HG02623 (cell line): ENCODE data around the gene CHCHD2.
"Not testable (repeated sequence)": the region's sequence is repeated elsewhere in the genome, so short reads cannot be mapped to it uniquely, and the experiment has no call there.

Experiments
- ATAC-seq: cut with Tn5 transposase; IDR thresholded peaks from one replicate; pipeline ENCODE4 v1.9.1; 2021; ENCODE audit warnings: moderate library complexity; ENCODE audit not compliant: unreplicated experiment

CHCHD2 gene

DNA sequence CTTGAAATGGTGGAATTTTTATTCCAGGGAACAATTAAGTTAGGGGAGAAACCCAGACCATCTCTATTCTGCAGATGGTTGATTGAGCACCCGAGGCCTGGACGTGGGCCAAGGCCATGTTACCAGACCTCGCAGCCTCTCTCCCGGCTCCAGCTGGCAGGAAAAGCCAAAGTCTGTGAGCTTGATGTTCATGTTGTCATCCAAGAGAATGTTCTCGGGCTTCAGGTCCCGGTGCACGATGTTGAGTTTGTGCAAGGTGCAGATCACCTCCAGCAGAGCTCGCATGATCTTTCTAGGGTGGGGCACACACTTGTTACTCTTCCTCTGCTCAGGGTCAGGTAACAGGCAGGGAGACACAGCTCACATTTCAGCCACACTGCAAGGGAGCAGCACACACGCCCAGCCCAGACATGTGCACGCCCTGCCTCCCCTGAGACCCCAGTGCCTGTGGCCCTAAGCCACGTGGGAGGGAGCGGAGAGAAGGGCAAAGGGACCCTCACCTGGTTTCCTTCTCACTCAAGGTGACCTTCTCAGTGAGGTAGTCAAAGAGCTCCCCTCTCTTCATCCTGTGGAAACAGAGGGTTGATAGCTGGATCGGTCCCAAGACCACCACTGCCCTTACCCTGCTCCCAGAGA, 23.0 kb downstream of the CHCHD2 start:
- no peak for ATAC-seq

DNA sequence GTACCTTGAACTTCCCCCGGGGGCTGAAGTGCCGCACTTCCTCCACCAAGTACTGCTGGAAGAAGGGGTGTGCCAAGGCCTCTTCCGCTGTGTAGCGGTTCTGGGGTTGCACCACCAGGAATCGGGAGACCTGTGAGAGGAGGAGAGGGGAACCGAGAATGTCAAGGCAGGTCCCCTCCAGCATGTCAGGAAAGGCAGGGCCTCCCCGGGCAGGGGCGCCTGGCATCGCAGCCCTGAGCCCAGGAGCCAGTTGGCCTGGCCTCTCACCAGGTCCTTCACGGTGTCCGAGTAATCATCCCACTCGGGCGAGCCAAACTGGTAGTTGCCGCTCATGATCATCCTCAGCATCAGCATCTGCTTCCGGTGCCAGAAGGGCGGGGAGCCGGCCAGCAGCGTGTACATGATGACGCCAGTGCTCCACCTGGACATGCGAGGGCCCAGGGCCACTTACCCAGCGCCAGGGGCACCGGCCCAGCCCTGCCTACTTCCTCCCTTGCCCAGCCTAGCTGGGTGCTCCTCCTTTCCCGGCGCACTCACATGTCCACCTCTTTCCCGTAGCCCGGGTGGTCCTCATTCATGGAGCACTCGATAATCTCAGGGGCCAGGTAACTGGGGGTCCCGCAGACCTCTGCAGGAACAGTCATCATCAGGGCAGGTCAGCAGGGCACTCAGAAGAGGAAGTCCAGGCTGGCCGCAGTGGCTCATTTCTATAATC, 24.5 kb downstream of the CHCHD2 start:
- ATAC-seq: no peak

DNA sequence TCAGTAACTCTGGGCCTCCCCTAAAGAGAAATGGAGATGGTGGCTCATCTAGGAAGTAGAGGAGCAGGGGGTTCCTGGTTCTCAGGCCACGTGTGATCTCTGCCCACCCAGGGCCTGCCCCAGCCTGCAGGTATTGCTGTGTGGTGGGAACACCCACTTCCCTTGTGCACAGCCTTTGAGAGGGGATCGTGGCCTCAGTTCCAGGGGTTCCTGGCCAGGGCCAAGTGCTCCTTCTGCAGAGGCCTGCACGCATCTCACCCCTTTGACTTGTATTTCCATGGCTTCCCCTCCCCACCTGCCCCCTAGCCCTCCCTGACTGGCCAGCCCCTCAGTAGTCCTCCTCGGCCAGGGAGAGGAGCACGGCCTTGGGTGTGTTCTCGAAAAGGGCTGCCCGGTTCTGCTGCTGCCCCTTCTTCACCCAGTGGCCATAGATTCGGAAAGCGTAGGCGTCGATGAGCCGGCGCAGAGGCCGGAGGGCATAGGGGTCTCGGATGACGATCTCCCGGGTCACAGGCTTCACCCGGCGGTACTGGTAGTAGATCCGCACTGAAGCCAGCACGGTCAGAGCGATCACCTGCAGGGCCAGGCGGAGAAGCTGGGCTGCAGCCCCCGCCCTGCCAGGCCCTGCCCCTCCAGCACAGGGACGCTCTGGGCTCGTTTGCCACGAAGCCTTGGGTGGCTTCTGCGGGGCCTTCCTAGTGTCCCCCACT, 25.4 kb downstream of the CHCHD2 start:
- not testable (repeated sequence) for ATAC-seq

DNA sequence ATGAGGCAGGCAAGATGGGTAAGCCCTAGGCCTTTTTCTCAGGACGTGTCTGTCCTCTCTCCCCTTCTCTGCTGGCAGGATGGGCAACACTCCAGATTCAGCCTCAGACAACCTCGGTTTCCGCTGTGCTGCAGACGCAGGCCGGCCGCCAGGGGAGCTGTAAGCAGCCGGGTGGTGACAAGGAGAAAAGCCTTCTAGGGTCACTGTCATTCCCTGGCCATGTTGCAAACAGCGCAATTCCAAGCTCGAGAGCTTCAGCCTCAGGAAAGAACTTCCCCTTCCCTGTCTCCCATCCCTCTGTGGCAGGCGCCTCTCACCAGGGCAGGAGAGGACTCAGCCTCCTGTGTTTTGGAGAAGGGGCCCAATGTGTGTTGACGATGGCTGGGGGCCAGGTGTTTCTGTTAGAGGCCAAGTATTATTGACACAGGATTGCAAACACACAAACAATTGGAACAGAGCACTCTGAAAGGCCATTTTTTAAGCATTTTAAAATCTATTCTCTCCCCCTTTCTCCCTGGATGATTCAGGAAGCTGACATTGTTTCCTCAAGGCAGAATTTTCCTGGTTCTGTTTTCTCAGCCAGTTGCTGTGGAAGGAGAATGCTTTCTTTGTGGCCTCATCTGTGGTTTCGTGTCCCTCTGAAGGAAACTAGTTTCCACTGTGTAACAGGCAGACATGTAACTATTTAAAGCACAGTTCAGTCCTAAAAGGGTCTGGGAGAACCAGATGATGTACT, 26.7 kb downstream of the CHCHD2 start:
- no peak for ATAC-seq

DNA sequence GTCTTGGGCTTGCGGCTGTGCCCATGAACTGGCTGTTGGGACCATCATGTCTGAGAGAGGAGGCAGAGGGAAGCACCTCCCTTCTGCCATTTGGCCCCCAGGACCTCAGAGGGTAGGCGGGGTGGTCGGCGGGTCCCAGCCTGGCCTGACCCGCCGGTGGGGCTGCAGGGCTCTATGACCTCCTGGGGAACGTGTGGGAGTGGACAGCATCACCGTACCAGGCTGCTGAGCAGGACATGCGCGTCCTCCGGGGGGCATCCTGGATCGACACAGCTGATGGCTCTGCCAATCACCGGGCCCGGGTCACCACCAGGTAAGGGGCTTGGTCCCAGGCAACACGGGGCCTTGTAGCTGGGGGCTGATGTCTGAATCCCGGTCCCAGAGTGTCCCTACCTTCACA, 28.1 kb downstream of the CHCHD2 start:
- ATAC-seq: no peak

DNA sequence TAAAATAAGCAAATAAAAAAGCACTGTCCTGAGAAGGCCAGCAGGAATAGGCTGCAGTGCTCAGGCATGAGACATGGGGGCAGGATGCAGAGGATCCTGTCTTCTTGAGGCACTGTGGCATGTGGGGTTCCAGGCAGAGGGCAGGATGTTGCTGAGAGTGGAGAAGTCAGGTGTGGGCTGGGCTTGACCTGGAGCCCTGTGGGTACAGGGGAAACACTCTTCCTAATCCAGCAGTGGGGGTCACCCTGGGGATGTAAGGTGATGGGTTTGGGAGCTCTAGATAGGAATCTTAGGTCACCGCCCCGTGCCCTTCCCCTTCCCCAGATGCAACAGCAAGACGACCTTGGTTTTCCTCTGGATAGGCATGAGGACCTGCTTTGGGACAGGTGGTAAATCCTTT, 28.6 kb downstream of the CHCHD2 start:
- ATAC-seq: no peak

DNA sequence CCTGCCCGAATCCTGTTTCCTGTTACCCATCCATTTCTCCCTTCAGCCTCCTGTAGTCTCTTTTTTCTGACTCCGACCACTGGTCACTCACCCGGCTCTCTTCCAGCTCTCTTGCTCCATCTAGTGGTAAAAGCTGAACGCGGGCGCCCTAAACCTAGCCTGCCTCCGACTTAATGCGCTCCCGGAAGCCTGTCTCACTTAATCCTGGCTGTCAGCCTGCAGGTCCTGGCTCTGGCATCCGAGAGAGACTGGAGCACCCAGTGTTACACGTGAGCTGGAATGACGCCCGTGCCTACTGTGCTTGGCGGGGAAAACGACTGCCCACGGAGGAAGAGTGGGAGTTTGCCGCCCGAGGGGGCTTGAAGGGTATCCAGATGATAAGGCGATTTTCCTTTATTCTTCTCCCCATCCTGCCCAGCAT, 31.9 kb downstream of the CHCHD2 start:
- ATAC-seq: peak; percentile 87

DNA sequence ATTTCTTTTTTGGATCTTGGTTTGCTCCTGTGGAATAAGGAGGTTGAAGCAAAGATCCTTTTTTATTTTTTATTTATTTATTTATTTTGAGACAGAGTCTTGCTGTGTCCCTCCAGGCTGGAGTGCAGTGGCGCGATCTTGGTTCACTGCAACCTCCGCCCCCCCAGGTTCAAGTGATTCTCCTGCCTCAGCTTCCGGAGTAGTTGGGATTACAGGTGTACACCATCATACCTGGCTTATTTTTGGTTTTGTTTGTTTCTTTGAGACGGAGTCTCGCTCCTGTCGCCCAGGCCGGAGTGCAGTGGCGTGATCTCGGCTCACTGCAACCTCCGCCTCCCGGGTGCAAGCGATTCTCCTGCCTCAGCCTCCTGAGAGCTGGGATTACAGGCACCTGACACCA, 39.9 kb downstream of the CHCHD2 start:
- not testable (repeated sequence) for ATAC-seq

DNA sequence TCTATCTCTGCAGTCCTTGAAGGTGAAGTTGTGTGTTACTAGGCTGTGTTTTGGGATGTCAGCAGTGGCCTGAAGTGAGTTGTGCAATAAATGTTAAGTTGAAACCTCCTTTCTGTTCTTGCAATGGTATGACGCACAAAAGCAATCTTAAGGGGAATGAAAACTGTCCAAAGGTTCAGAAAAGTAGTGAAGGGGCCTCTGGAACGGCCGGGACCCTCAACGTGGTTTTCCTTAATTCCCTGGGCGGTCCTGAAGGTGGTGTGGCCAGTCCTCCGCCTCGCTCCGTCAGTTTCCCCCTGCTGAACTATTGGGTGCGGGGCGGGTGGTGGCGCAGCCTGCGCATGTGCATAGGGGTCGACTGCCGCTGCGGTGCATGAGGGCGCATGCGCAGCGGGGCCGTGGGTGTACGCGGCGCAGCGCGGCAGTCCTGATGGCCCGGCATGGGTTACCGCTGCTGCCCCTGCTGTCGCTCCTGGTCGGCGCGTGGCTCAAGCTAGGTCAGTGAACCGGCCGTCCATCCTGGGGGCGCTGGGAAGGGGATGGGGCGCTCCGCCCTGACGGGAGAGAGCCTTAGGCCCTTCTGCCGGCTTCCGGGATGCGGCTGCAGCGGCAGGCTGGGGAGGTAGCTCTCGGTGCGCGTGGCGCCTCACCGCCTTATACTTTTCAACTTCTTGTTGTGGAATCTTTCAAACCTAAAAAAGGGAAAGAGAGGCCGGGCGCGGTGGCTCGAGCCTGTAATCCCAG, 42.2 kb downstream of the CHCHD2 start, which contains the start of gene SUMF2:
Gene SUMF2, plus strand, starts transcription at position 405 of the 744 bp plus-strand sequence. Its CDS starts 26 bp downstream, at position 431.
- peak; percentile 89 for ATAC-seq

DNA sequence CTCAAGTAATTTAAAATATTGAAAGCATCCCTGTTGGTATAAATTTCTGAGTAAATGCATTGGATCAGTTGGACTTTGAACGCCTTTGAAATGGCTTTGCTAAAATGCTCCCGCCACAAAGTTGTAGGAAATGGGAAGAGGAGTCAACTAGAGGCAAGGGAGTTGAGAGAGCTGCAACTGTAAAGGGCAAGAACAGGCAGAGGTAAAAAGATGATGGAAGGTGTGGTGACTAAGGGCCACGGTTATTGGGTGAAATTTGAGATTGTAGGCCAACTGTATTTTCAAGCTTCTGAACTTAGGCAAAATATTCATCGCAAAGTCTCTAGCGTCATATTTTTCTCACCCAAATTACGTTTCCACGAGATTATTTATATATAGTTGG, 42.8 kb downstream of the CHCHD2 start:
- no peak for ATAC-seq

DNA sequence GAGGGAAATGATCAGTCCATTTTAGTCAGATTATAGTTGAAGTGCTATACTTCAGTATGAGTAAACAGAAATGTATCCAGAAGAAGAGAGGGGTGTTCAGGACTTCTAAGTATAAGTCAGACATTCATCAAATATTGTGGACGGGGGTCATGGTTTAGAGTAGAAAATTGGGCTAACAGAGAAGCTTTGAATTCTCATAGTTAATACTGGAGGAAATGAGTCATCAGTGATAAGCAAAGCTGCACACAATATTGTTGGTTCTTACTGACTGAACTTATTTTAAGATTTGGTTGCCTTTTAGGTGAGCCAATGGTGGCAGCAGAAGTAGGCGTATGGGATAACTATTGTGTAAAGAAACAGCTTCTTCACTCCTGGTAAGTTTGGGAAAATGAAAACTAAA, 43.9 kb downstream of the CHCHD2 start:
- no peak for ATAC-seq

DNA sequence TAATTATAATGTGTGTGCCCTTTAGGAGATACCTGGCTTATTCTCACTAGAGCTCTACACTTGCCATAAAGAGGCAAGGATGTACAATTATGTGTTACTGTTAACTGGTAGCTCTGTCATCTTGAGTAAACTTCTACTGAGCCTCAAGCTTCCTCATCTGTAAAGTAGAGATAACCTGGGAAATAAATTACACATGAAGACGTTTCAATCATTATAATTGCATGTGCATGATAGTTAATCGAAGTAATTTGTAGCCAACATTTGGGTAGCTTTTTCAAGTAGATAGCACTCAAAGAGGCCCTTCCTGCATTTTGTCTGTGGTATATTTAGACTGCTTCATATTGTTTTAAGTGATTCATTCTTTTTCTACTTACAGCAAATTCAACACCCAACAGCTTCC, 52.3 kb downstream of the CHCHD2 start:
- no peak for ATAC-seq

DNA sequence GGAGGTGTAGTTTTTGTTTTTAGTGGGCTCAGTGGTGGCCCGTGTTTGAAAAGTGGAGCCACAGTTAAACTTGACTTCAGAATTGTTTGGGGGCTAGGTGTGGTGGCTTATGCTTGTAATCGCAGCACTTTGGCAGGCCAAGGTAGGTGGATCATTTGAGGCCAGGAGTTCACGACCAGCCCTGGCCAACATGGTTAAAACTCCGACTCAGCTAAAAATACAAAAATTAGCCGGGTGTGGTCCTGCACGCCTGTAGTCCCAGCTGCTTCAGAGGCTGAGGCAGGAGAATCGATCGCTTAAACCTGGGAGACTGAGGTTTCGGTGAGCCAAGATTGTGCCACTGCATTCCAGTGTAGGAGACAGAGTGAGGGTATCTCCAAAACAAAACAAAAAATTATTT, 52.9 kb downstream of the CHCHD2 start:
- ATAC-seq: no peak
